Natural killer cell (primary cell): ENCODE results near the gene ZDHHC17. TPM values are rescaled to one million over a fixed set of nuclear protein-coding genes. Genes with fewer than 3 reads are reported as not detected.

ENCODE experiments used
- ATAC-seq, 3 donors: fragments of 150-1000 bp in 2 of 3; fragments of 200-7000 bp in 1 of 3; cut with Tn5 transposase; 1 replicate in 1 of 3; 2 replicates in 2 of 3; pipeline ENCODE4 v1.10.0; 2021; ENCODE audit warnings: mild to moderate bottlenecking in 2 of 3, moderate library complexity in 2 of 3
- DNase-seq, 2 donors: peaks; one replicate each; pipeline versions ENCODE4 v3.0.0 to v3.0.0-alpha.2; 2013 to 2021; ENCODE audit warnings: mixed read lengths in 1 of 2
- H3K27ac ChIP-seq: one replicate; pipeline ENCODE4 v1.5.1; 2013; ENCODE audit warnings: mild to moderate bottlenecking, low read length
- H3K27me3 ChIP-seq: one replicate; pipeline ENCODE4 v1.6.1; 2013; ENCODE audit warnings: low read length; ENCODE audit not compliant: control insufficient read depth, insufficient read depth
- H3K36me3 ChIP-seq: one replicate; pipeline ENCODE4 v1.6.1; 2013; ENCODE audit warnings: low read length; ENCODE audit not compliant: control insufficient read depth, insufficient read depth
- H3K4me1 ChIP-seq: one replicate; pipeline ENCODE4 v1.6.1; 2013; ENCODE audit warnings: low read length; ENCODE audit not compliant: control insufficient read depth, insufficient read depth
- H3K4me3 ChIP-seq: one replicate; pipeline ENCODE4 v1.5.1; 2013; ENCODE audit warnings: low read length
- H3K9me3 ChIP-seq: one replicate; pipeline ENCODE4 v1.6.1; 2013; ENCODE audit warnings: low read length; ENCODE audit not compliant: control insufficient read depth, insufficient read depth
- H3K27ac Mint-ChIP-seq, 2 donors: one replicate each; pipeline ENCODE4 v1.8.0; 2022; ENCODE audit warnings: mild to moderate bottlenecking in 2 of 2, mixed read lengths in 2 of 2, moderate library complexity in 1 of 2
- H3K27me3 Mint-ChIP-seq, 2 donors: one replicate each; pipeline ENCODE4 v1.8.0; 2022; ENCODE audit warnings: low read depth in 2 of 2, mixed read lengths in 2 of 2
- H3K36me3 Mint-ChIP-seq: one replicate; pipeline ENCODE4 v1.8.0; 2022; ENCODE audit warnings: mixed read lengths
- H3K4me1 Mint-ChIP-seq, 2 donors: one replicate each; pipeline ENCODE4 v1.8.0; 2022; ENCODE audit warnings: mixed read lengths in 2 of 2
- H3K4me3 Mint-ChIP-seq: one replicate; pipeline ENCODE4 v1.8.0; 2022; ENCODE audit warnings: mild to moderate bottlenecking, moderate library complexity, mixed read lengths
- H3K9me3 Mint-ChIP-seq, 2 donors: one replicate each; pipeline ENCODE4 v1.8.0; 2022; ENCODE audit warnings: mixed read lengths in 2 of 2
- CTCF ChIP-seq: fragments of 200-600 bp; IDR thresholded peaks from one replicate; pipeline ENCODE4 v1.8.0; 2022; ENCODE audit warnings: antibody characterized with exemption
- WGBS: methylation state at CpG from one replicate; pipeline ENCODE4 v1.1.7; 2013; ENCODE audit warnings: missing lambda C conversion rate; ENCODE audit not compliant: insufficient coverage; 5-methylcytosine and 5-hydroxymethylcytosine counted together
- intact Hi-C: fragments of 100-400 bp; cut with micrococcal nuclease; formaldehyde crosslinking; loops from one replicate; pipeline ENCODE4 v1.14.2; 2022
- total RNA-seq, 4 donors: library from RNA; stranded (reverse); fragments of 120-200 nt in 1 of 4; gene quantifications; one replicate each; pipeline versions ENCODE4 v1.2.3 to v1.2.4, GENCODE V29; 2013 to 2022

The ZDHHC17 gene
- total RNA-seq, 3 donors from 2014 or later (not counting 1 experiment from before 2014, with no cell fraction given) = 55.2 to 63.9 (median 58.4) TPM

GRCh38 chr12:76836633-76837032 lies 72.7 kb downstream of the ZDHHC17 start:
- no peak for DNase-seq
- Histone ChIP-seq H3K27ac (no peak overlapping the region), H3K36me3 (peaks cover 15% of the 10 kb centered on the region), H3K9me3 (no peaks in the 10 kb centered on the region), H3K4me1 (no peaks in the 10 kb centered on the region), H3K27me3 (no peaks in the 10 kb centered on the region), H3K4me3 (no peak overlapping the region)
- TF ChIP-seq CTCF = no peak
- Mint-ChIP-seq H3K27me3 (no peaks in the 10 kb centered on the region), H3K36me3 (no peaks in the 10 kb centered on the region), H3K27ac (no peak overlapping the region), H3K4me3 (no peak overlapping the region), H3K9me3 (no peaks in the 10 kb centered on the region), H3K4me1 (no peaks in the 10 kb centered on the region)
- WGBS = 82% methylated on average over 2 of the region's 3 CpGs
- intact Hi-C loops = no loop called here
- ATAC-seq = no peak

GRCh38 chr12:76847260-76847659 lies 83.3 kb downstream of the ZDHHC17 start:
- H3K27ac ChIP-seq = no peak overlapping the region
- no peak overlapping the region for H3K27ac Mint-ChIP-seq
- no peak for TF ChIP-seq CTCF
- H3K9me3 ChIP-seq = no peaks in the 10 kb centered on the region
- no peaks in the 10 kb centered on the region for H3K27me3 Mint-ChIP-seq
- H3K9me3 Mint-ChIP-seq = no peaks in the 10 kb centered on the region
- intact Hi-C loops = no loop called here
- H3K4me3 ChIP-seq = no peak overlapping the region
- peaks cover 59% of the 10 kb centered on the region for H3K36me3 ChIP-seq
- ATAC-seq (no peak), DNase-seq (no peak)
- H3K4me1 Mint-ChIP-seq = no peaks in the 10 kb centered on the region
- H3K4me3 Mint-ChIP-seq = no peak overlapping the region
- H3K27me3 ChIP-seq = no peaks in the 10 kb centered on the region
- H3K36me3 Mint-ChIP-seq = peaks cover 13% of the 10 kb centered on the region
- H3K4me1 ChIP-seq = no peaks in the 10 kb centered on the region
- 97% methylated on average over 2 of the region's 2 CpGs for WGBS

- Histone ChIP-seq H3K27ac (no peak overlapping the region), H3K36me3 (peaks cover 54% of the 10 kb centered on the region), H3K9me3 (no peaks in the 10 kb centered on the region), H3K4me1 (no peaks in the 10 kb centered on the region), H3K4me3 (no peak overlapping the region), H3K27me3 (no peaks in the 10 kb centered on the region)
- H3K4me3 Mint-ChIP-seq = no peak overlapping the region
- H3K9me3 Mint-ChIP-seq = no peaks in the 10 kb centered on the region
- H3K36me3 Mint-ChIP-seq = peaks cover 13% of the 10 kb centered on the region
- intact Hi-C loops = no loop called here
- H3K27ac Mint-ChIP-seq = no peak overlapping the region
- DNase-seq (no peak), ATAC-seq (no peak)
- no peaks in the 10 kb centered on the region for H3K4me1 Mint-ChIP-seq
- WGBS = 100% methylated on average over 2 of the region's 2 CpGs
- H3K27me3 Mint-ChIP-seq = no peaks in the 10 kb centered on the region
- TF ChIP-seq CTCF = no peak
Observed at GRCh38 chr12:76848132-76848531, 84.2 kb downstream of the ZDHHC17 start.

GRCh38 chr12:76852106-76852505 lies 88.2 kb downstream of the ZDHHC17 start:
- ATAC-seq = no peak
- WGBS = 78% methylated on average over 1 of the region's 1 CpG
- Histone ChIP-seq H3K36me3 (peaks cover 38% of the 10 kb centered on the region), H3K4me3 (no peak overlapping the region), H3K27ac (no peak overlapping the region), H3K4me1 (no peaks in the 10 kb centered on the region), H3K27me3 (no peaks in the 10 kb centered on the region), H3K9me3 (no peaks in the 10 kb centered on the region)
- DNase-seq = no peak
- Mint-ChIP-seq H3K27me3 (no peaks in the 10 kb centered on the region), H3K4me1 (no peaks in the 10 kb centered on the region), H3K27ac (no peak overlapping the region), H3K9me3 (no peaks in the 10 kb centered on the region), H3K4me3 (no peak overlapping the region), H3K36me3 (peaks cover 11% of the 10 kb centered on the region)
- intact Hi-C loops = no loop called here
- TF ChIP-seq CTCF = no peak
